Measurements from ENCODE around the gene ZKSCAN3.
A peak's percentile ranks its signal among the peaks of the same experiment; 100 is the strongest.

Gene ZKSCAN3

GRCh38 chr6:28323813-28324424, 25.8 kb upstream of the ZKSCAN3 start:
- peak overlapping the region; percentile 73 for H3K27ac ChIP-seq
- no peak for TF ChIP-seq ZFX (IDR thresholded peaks at IDR 0.05; ENCODE audit: borderline replicate concordance)
- no peak for TF ChIP-seq CTCF (IDR thresholded peaks at IDR 0.05)

GRCh38 chr6:28326371-28326948, 23.3 kb upstream of the ZKSCAN3 start:
- no peak overlapping the region for H3K27ac ChIP-seq
- no peak for TF ChIP-seq ZFX (IDR thresholded peaks at IDR 0.05; ENCODE audit: borderline replicate concordance)
- TF ChIP-seq CTCF (IDR thresholded peaks at IDR 0.05) = no peak

- TF ChIP-seq CTCF (IDR thresholded peaks at IDR 0.05) (no peak), ZFX (IDR thresholded peaks at IDR 0.05; ENCODE audit: borderline replicate concordance) (no peak)
Measured at GRCh38 chr6:28330041-28330440, 19.7 kb upstream of the ZKSCAN3 start.

GRCh38 chr6:28333047-28333446, 16.7 kb upstream of the ZKSCAN3 start:
- TF ChIP-seq CTCF (IDR thresholded peaks at IDR 0.05) = no peak
- no peak overlapping the region for H3K27ac ChIP-seq

More at GRCh38 chr6:28330041-28330440, 19.7 kb upstream of the ZKSCAN3 start:
- H3K27ac ChIP-seq = no peak overlapping the region

GRCh38 chr6:28333599-28334018, 16.1 kb upstream of the ZKSCAN3 start:
- TF ChIP-seq ZFX (IDR thresholded peaks at IDR 0.05; ENCODE audit: borderline replicate concordance) (no peak), CTCF (IDR thresholded peaks at IDR 0.05) (no peak)
- H3K27ac ChIP-seq = no peak overlapping the region

GRCh38 chr6:28334286-28335039, 15.3 kb upstream of the ZKSCAN3 start:
- peak overlapping the region; percentile 93 for H3K27ac ChIP-seq
- TF ChIP-seq CTCF (IDR thresholded peaks at IDR 0.05) = no peak
- TF ChIP-seq ZFX (IDR thresholded peaks at IDR 0.05; ENCODE audit: borderline replicate concordance) = no peak

GRCh38 chr6:28335040-28335563, 14.6 kb upstream of the ZKSCAN3 start:
- H3K27ac ChIP-seq = peak overlapping the region; percentile 93
- TF ChIP-seq CTCF (IDR thresholded peaks at IDR 0.05) (no peak), ZFX (IDR thresholded peaks at IDR 0.05; ENCODE audit: borderline replicate concordance) (no peak)

Data from 22Rv1 (cell line).